ENCODE data around the gene MKX.

- TF ChIP-seq CTCF (IDR thresholded peaks at IDR 0.05) (no peak), POLR2A (IDR thresholded peaks at IDR 0.05) (no peak)
Measured at GRCh38 chr10:27683226-27683625, 62.4 kb downstream of the MKX start.
